ENCODE results near the gene CALML5. TPM values are rescaled to one million over a fixed set of nuclear protein-coding genes. Genes with fewer than 3 reads are reported as not detected.

CALML5 gene
- total RNA-seq, 1 donor from 2014 or later, result not detected

DNA sequence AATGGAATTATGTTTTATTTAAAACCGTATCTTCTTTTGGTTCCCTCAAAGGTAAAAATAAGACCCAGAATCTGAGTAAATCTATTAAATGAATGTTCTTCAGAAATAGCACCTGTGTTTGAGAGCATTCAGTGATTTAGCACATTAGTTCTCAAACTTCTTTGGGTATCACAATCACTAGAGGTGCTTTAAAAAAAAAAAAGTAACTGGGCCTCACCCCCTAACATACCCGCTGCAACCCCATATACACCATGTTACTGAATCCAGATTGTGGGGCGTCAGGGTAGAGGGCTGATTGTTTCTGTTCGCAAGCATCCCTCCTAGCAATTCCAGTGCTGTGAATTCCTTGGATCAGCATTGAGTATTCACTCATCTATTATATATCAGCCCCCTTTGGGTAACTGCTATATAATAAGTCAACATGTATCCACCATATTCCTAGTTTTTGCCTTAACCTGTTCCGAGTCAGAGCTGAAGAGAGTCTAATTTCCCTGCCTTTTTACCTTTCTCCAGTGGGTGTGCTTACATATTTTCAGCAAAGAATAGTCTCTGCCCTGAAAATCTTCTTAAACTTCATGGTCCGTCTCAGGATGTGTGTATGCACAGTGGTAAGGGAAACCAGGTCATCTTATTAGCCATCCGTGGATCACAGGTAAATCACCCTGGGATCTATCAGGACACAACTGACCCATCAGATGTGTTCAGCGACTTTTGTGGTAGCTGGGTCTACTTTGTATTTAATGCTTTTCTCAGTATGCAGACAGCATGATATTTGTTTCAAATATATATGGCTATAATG, 40.2 kb downstream of the CALML5 start:
- intact Hi-C loops (cut with DNase I), result no loop called here
- no peak for DNase-seq (ENCODE audit: missing footprints)
- no peak for ATAC-seq

DNA sequence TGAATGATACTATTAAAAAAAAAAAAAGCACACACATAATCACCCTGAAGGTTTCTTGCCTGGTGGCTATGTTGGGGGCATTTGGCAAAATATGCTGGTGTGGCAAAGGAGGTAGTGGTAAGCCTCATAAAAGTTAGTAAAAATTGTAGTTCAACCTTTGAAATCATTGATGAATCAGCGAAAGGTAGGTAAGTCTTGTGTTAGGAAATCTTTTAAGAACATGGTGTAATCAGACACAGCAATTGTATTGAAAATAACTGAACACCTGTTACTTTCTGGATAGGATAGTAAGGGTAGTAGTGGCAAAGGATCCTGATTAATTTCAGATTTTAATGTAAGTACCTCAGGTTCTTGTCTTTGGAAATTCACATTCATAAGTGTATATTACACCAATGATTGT, 40.9 kb downstream of the CALML5 start:
- intact Hi-C loops (cut with DNase I), result no loop called here
- ATAC-seq (no peak), DNase-seq (ENCODE audit: missing footprints) (no peak)

DNA sequence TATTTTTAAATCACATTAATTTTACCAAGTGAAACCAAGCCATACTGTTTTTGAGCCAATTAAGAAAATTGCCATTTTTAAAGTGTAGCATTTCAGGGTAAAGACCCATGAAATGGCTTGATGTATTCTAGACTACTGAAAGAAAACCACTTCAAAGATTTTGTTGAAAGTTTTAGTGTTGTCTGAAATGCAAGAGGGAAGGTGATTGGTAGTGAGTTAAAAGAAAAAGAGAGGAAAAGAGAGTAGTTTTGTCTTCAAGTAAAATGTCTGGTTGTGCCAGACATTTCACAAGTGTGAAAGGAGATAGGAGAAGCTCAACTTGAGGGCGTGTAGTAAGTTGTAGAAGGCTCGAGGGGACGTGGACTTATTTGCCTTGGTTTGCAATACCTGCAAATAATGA, 41.6 kb downstream of the CALML5 start:
- ATAC-seq, result no peak
- intact Hi-C loops (cut with DNase I), result no loop called here
- no peak for DNase-seq (ENCODE audit: missing footprints)

DNA sequence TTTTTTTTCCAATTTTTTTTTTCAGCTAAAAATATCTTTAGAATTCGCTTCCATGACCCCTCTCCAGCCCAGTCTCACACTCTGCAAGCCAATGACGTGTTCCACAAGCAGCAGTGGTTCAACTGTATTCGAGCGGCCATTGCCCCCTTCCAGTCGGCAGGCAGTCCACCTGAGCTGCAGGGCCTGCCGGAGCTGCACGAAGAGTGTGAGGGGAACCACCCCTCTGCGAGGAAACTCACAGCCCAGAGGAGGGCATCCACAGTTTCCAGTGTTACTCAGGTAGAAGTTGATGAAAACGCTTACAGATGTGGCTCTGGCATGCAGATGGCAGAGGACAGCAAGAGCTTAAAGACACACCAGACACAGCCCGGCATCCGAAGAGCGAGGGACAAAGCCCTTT, 42.8 kb downstream of the CALML5 start:
- no peak for DNase-seq (ENCODE audit: missing footprints)

DNA sequence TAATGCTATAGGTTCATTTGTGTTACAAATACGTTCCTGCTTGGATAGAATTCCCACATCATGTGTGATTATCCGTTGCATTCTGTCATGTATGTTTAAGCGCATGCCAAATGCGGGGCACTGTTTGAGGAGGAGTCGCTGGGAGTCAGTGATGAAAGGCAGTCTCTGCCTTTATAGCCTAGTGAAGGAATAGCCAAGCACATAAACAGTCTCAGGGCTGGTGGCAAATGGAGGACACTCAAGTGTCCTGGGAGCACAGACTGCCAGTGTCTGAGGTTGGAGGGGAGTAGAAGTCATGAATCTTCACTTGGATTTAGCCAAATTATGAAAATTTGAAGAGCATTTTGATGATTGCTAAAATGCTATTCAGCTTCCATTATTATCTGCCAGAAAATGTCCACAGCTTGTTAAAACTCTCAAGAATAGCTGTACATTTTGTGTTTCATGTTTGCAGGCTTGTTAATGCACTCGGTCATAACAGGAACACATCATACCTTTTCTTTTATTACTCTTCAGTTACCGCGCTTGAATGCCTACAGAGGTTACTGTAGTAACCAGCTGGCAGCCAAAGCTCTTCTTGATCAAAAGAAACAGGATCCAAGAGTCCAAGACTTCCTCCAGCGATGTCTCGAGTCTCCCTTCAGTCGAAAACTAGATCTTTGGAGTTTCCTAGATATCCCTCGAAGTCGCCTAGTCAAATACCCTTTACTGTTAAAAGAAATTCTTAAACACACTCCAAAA, 45.5 kb downstream of the CALML5 start:
- DNase-seq (ENCODE audit: missing footprints), result no peak
- intact Hi-C loops (cut with DNase I), result no loop called here
- ATAC-seq, result no peak

More for the DNA sequence above, 42.8 kb downstream of the CALML5 start:
- no peak for ATAC-seq
- intact Hi-C loops (cut with DNase I), result no loop called here

DNA sequence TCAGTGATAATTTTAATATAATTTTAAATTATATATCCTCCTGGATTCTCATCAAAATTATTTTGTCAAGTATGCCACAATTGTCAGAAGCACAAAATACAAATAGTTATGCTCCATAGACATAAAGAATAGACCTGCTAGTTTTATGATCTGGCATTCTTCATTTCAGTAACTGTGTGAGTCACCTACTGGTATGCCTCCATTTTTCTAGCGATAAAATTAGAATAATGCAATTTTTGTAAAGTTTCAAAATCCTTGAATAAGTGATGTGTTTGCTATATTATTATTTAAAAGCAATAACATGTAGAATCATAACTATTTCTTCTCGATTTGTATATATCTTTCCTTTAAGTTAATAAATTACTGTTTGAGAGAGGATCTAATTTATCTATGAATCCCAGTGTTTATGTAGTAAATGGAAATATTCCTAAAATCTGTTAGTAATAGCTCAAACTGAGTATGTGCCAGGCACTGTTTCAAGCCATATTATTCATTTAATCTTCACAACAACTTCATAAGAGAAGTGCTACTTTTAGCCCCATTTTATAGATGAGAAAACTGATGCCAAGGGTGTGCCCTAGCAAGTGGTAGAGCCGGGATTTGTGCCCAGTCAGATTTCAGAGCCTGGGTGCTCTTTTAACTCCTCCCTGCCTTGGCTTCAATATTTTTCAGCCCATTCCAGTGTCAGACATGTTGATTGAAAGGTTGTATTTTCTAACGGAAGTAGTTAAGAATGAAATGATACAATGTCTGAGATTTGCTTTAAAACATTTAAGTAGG, 48.6 kb downstream of the CALML5 start:
- DNase-seq (ENCODE audit: missing footprints), result no peak
- intact Hi-C loops (cut with DNase I), result no loop called here
- ATAC-seq, result no peak

DNA sequence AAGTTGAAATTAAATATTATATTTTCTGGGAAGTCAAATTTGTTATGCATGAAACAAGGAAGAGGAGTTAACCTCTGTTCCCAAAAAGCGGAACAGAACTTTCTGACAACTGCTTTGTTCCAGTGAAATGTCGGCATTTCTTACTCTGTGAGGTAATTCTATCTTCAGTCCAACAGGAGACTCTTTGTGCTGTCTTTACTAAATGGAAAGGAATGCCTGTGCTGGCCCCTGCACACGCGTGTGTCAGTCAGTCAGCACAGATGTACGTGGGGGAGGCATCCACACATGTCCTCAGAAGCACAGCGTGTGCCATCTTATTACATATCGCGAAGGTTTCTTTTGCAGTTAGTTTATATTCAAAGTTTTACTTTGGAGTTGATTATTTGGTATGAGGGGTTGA, 49.5 kb downstream of the CALML5 start:
- DNase-seq (ENCODE audit: missing footprints) (no peak), ATAC-seq (peak; percentile 51)
- intact Hi-C loops (cut with DNase I), result loop anchor here (5.0 kb wide), 1 partner anchor 97 kb away; no protein-coding TSS in a partner anchor

DNA sequence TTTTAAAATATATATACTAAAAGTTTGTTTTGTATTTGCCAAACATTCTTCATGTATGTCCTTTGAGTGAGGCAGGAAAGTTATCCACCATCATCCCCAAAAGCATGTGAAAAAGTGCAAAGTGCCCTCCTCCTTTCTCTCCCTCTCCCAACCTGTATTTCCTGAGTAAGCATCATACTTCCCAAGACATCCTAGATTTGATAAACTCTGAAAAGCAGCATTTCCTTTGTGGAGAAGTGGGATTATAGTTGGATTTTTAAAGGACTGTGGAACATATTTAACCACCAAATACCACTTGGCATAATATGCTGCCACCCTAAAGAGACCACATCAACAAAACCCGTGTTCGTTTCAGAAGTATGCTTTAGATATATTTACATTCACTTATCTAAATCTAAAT, 50.1 kb downstream of the CALML5 start:
- DNase-seq (ENCODE audit: missing footprints), result no peak
- no peak for ATAC-seq
- intact Hi-C loops (cut with DNase I), result loop anchor here (5.0 kb wide), 1 partner anchor 98 kb away; no protein-coding TSS in a partner anchor

Other genes starting within 250 kb of the CALML5 start
- gene UCN3, start 134.6 kb downstream of the CALML5 start, total RNA-seq, result not detected
- gene TUBAL3, start 94.7 kb downstream of the CALML5 start, total RNA-seq, result not detected
- gene NET1, start 87.0 kb downstream of the CALML5 start, total RNA-seq, result 16.2 TPM
- gene CALML3, start 25.4 kb upstream of the CALML5 start, total RNA-seq, result not detected
- gene ASB13, start 167.0 kb upstream of the CALML5 start, total RNA-seq, result 15.4 TPM
- 36.7 TPM for gene TASOR2, start 185.3 kb upstream of the CALML5 start, total RNA-seq

Measured in Right ventricle myocardium inferior (tissue), 1 donor.